RCC 7860 (cell line): ENCODE measurements around the gene TACO1.

Source experiments
- DNase-seq: peaks from one replicate; pipeline ENCODE4 v3.0.0-alpha.2; 2015; ENCODE audit warnings: low spot score
- FAIRE-seq: peaks from 2 replicates; lab custom pipeline; 2012; peaks lifted over from hg19 to GRCh38; lab: Jason Lieb, UNC

TACO1 gene

DNA sequence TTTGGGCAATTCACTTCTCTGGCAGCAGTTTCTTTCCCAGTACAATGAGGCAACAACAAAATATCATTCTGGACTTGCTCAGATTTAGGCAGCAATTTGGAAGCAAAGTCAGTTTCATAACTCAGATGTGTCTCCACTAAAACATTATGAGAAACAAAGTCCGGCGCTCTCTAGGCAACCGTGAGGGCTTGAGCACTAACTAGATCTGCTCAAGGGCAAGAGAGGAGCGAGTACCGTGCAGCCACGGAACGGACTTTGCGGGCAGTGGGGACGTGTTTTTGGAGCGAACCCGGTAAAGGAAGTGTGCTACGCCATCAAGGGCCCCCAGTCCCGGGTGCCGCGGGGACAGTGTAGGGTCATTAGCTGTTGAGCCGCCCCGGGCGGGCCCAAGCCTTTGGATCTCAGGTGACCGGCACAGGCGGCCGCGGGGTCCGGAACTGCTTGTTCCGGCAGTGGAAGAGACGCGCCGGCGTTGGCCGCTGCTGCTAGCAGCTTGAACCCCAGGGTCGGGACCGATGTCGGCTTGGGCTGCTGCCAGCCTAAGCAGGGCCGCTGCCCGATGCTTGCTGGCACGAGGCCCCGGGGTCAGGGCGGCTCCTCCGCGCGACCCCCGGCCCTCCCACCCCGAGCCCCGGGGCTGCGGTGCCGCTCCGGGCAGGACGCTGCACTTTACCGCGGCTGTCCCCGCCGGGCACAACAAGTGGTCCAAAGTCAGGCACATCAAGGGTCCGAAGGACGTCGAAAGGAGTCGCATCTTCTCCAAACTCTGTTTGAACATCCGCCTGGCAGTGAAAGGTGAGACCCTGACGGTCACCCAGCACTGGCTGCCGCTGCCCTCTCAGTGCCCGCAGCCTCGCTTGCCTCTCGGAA, at the start of gene TACO1:
TACO1 (plus strand) TSS at position 327 of the 870 bp plus-strand sequence; CDS start at position 516, 189 bp downstream.
- DNase-seq = peak; percentile 73
- no peak for FAIRE-seq

DNA sequence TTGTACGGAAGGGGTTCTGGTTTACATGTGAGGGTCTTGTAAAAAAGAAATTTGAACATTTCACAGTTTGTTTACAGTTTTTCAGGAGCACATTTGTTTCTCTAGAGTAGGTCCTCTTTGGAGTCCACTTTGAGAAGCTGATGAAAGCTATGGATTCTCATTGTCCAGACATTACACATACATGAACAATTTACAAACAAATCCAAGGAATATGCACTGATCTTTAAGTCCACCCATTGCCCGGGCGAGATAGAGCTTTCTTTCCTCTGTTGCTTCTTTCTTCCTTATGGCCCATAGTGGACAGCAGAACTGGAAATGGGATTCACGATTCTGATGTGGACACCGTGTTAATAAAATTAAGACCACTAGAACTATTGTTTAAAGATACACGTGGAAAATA, 48.5 kb upstream of the TACO1 start:
- DNase-seq (no peak), FAIRE-seq (no peak)

DNA sequence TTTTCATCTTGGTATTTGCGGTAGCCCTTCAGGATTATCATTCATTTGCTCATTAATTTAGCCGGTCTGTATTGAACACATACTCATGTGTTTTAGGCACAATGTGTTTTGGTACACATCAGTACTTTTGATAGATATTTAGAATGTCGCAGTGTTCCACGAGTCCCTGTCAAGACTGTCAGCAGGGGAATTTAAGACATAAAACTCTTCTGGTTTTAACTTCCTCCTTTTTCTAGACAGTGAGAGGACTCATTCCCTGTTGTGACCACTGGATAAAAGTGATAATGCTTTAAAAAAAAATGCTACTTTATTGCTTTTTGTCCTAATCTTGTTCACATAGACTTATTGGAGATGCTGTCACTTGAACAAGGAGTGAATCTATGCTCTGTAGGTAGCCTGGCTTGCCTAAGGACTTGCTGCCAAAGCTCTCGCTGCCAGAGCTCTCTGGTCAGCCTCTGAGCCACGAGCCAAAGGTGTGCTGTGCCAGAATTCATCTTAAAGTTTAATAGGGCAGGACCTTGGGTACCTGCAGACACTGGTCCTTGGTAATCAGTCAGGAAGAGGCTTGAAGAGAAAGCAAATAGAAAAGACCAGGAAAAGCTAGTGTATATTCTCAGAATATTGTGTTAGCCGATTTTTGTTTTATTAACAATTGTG, 45.1 kb upstream of the TACO1 start:
- DNase-seq (no peak), FAIRE-seq (no peak)

DNA sequence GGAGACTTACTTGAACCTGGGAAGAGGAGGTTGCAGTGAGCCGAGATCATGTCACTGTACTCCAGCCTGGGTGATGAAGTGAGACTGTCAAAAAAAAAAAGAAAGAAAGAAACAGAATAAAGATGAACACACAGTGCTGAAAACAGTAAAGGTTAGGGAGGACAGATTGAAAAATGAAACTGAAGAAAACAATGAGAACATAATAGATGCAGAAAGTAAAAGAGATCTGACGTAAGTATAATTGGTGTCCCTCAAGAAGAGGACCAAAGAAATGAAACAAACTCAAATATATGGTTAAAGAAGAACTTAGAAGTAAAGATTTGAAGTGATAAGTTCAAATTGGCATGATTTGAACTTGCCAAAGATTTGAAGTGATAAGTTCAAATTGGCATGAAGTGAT, 43.3 kb upstream of the TACO1 start:
- DNase-seq = no peak
- no peak for FAIRE-seq

DNA sequence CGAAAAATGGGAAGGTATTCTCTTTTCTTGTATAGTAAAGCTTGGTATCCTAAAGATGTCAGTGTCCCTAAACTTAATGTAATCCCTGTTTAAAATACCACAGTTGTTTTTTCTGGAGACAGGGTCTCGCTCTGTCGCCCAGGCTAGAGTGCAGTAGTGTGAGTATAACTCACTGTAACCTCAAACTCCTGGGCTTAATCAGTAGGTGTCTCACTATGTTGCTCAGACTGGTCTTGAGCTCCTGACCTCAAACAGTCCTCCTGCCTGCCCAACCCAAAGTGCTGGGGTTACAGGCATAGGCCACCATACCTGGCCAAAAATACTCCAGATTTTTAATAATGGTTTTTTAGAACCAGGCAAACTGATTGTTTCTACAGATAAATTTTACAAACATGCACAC, 42.3 kb upstream of the TACO1 start:
- DNase-seq (peak; percentile 21), FAIRE-seq (peak; percentile 65)

DNA sequence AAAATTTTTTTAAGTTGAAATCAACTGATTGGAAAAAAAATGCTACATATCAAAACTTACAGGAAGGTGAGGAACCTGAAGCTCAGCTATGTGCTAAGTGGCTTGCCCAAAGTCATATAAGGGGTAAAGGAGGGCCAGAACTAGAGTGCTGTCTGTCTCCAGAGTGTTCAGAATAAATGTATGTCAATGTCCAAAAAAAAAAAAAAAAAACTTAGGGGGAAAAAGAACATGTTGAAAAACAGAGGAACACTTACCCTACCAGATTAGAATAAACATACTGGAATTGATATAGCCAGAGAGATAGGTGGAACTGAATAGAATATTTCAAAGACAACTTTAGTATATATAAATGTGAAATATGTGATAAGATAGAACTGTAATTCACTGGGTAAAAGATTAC, 38.9 kb upstream of the TACO1 start:
- DNase-seq (no peak), FAIRE-seq (no peak)

DNA sequence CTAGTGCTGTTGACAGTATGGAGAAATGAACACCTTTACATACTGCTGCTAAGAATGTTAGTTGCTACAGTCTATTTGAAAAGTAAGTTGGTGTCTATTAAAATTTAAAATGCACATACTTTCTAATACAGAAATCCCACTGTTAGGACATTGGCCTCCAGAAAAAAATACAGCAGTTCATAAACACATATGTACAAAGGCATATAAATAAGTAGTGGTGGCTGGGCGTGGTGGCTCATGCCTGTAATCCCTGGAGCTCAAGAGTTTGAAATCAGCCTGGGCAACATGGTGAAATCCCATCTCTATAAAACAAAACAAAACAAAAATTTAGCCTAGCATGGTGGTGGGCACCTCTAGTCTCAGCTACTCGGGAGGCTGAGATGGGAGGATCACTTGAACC, 37.4 kb upstream of the TACO1 start:
- DNase-seq (no peak), FAIRE-seq (no peak)

DNA sequence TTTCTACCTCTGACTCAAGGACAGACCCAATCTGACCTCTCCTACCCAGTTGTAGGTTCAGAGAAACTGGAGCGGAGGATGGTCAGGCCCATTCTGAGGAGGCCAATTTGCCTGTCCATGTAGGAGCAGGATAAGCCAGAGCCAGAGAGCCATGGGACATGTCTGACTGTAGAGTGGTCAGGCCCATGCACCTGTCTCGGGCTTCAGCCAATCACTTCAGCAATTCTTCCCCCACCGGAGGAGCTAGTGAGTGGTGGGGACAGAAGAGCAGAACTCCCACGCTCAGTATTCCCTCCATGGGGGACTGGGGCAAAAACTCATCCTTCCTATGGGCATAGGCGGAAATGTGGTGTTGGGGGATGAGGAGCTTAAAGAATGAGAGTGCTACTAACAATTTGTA, 36.1 kb upstream of the TACO1 start:
- no peak for FAIRE-seq
- no peak for DNase-seq

DNA sequence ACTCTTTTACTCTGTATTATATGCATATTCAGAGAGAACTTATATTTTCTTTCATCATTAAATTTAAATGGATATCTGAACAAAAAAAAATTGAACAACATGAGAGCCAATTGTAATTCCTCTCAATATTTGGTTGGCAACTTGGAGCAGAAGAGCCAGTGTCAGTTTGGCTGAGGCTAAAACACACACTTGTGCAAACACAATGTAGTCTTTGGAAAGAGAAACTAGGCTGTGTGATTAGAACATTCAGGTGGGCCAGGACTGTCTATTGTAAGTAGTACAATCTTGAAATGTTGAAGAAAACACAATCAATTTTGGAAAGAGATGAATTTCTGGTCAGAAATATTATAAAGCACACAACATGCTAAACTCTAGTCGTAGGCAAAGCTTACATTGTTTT, 33.5 kb upstream of the TACO1 start:
- no peak for FAIRE-seq
- DNase-seq = no peak

DNA sequence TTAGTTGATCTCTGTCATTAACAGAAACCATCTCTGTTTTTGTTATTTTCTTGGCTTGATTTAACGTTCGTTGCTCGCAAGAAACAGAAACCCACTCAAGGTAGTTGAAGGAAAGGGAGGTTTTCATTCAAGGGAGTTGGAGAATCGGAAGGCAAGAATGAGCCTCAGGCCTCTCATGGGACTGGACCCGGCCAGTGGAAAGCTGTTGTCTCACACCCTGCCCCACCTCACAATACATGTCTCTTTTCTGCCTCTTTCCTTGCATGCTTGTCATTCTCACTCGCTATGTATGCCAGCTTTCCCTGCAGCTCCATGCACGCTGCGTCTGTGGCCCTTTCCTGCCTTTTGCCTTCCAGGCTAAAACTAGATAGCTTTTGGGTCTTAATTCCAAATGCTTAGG, 32.1 kb upstream of the TACO1 start:
- DNase-seq (no peak), FAIRE-seq (no peak)

DNA sequence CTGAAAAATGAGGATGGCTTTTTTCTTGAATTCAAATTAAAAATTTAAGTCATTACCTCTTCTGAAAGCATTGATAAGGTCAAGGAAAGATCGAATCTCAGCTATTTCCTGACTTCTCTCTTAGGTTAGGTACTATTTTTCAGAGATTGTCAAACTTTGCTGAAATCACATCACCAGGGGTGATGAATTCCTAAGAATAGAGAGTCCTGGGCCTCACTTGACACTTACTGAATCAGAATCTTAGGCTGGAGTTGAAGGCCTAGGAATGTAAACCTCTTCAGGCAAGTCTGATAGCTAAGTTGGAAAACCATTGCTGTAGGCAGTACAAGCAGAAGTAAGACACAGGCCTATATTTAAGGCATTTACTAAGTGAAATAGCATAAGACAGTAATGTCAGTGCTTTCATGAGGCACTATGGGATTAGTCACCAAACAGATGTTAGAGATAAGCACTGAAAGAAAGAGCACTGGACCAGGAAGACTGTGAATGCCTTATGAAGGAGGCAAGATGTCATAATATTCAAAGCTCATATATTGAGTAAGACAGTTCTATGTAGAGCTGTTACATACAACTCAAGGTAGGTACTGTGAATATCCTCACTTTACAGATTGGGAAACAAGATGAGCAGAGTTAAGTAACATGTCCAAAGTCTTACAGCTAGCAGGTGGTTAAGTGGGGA, 28.9 kb upstream of the TACO1 start:
- FAIRE-seq = peak; percentile 76
- DNase-seq = peak; percentile 60

DNA sequence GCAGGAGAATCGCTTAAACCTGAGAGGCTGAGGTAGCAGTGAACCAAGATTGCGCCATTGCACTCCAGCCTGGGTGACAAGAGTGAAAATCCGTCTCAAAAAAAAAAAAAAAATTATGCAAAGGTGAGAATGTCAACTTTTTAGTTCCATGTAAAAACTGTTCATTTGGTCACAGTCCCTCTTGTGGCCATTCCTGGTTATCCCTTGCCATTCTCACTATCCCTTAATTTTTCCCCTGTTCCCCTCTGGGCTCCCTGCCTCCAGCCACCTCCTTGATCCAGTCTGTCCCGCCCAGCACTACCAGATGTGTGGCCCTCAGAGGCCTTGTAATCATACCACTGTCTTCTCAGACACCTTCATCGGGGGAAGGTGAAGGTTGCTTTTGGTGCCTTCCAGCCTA, 27.1 kb upstream of the TACO1 start:
- no peak for FAIRE-seq
- no peak for DNase-seq

DNA sequence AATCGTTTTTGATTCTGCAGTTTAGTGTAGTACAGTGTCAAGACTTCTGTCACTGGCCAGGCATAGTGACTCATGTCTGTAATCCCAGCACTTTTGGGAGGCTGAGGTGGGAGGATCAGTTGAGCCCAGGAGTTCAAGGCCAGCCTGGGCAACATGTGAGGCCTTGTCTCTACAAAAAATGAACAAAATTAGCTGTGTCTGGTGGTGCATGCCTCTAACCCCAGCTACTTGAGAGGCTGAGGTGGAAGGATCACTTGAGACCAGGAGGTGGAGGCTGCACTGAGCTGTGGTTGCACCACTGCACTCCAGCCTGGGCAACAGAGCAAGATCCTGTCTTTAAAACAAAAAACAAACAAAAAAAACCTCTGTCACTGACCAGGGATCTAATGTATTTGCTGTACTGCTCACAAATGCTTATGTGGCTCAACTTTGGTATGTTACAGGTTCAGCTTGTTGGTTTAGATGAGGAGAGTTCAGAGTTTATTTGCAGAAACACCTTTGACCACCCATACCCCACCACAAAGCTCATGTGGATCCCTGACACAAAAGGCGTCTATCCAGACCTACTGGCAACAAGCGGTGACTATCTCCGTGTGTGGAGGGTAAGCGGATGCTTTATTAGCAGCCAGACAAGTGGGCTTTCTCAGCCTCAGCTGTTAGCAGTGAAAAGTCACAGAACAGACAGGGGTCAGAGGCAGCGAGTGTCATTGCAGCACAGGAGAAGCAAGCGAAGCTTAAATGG, 22.5 kb upstream of the TACO1 start:
- DNase-seq (no peak), FAIRE-seq (no peak)

DNA sequence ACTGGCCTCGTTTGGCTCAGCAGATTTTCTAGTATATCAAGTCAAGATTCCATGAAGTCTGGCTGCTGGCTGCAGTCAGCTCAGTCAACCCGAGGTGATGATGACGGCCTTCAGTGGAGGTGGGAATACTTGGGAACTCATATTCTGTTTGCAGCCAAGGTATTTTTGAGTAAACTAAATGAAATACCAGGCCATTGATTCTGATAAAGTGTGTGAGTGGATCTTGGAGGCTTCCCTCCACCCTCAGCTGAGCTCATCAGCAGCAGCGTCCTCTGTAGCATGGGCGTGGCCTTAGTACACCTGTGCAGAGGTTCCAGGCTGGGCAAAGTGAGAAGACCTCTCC, 22.0 kb upstream of the TACO1 start:
- FAIRE-seq = no peak
- no peak for DNase-seq

DNA sequence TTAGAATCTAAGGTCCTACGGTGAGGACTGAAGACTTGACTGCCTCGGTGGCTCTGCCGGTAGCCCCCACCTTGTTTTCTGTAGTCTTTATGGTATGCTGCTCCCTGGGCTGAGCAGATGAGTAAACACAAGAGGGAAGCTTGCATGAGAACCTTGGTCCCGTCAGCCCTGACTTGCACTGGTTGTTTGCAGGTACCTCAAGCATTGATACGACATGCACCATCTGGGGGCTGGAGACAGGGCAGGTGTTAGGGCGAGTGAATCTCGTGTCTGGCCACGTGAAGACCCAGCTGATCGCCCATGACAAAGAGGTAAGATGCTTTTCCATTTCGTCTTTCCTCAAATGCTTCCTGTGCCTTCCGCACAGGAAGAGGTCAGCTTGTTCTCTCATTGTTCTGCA, 21.1 kb upstream of the TACO1 start:
- no peak for FAIRE-seq
- DNase-seq = no peak

DNA sequence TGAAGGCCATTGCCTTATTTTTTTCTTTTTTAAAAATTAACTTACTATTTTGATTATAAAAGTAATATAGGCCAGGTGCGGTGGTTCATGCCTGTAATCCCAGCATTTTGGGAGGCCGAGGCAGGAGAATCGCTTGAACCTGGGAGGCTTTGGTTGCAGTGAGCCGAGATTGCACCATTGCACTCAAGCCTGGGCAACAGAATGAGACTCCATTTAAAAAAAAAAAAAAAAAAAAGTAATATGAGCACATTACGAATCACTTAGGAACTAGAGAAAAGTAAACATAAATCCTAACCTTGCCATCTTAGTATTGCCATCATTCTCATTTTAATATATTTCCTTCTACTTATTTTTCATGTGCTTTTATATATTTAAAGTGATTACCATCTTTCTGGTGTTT, 12.9 kb upstream of the TACO1 start:
- DNase-seq (no peak), FAIRE-seq (no peak)

DNA sequence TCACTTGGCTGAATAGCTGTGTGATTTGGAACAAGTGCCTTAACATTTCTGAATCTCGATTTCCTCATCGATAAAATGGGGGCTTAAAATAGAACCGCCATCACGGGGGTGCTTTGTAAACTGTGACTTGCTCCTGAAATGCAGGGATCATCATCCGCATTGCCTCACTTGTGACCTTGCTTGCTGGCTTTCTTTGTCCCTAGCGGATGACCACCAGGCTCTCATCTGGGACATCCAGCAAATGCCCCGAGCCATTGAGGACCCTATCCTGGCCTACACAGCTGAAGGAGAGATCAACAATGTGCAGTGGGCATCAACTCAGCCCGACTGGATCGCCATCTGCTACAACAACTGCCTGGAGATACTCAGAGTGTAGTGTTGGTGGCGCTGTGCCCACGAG, 11.9 kb upstream of the TACO1 start:
- FAIRE-seq = no peak
- no peak for DNase-seq

DNA sequence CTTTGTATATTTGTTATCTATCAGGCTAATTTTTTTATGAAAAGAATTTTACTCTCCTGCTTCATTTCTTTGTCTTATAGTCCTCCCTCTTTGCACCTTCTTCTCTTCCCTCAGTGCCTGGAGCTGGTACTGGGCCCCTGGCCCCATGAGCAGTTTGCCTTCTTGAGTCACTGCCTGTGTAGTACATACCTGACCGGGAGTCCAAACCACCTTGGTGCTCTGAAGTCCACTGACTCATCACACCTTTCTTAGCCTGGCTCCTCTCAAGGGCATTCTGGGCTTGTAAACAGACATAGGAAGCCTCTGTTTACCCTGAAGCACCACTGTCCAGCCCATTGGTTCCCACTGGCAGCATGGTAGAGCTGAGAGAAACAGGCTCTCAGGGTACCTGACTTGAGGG, 11.0 kb upstream of the TACO1 start:
- FAIRE-seq (no peak), DNase-seq (no peak)

DNA sequence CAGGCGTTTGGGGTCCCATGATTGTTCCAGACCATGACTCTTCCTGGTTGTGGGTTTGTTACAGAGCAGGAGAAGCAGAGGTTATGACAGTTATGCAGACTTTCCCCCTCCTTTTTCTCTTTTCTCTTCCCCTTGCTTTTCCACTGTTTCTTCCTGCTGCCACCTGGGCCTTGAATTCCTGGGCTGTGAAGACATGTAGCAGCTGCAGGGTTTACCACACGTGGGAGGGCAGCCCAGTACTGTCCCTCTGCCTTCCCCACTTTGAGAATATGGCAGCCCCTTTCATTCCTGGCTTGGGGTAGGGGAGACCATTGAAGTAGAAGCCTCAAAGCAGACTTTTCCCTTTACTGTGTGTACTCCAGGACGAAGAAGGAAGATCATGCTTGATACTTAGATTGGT, 7.9 kb upstream of the TACO1 start:
- FAIRE-seq (no peak), DNase-seq (no peak)

DNA sequence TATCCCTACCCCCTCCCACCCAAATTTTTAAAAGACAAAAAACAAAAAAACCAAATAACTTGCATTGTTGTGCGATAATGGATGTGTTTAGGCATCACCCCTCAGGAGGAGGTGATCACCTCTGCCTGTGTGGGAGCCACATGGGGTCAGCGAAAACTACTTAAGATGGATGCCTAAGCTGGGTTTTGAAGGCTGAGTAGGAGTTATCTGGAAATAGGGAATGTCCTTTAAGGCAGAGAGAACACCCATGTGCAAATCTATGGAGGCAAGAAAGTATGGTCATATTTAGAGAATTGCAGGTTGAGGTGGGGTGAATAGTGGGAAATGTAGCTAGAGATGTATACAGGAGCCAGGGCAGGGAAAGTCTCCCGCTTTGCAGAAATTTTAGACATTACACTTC, 5.6 kb upstream of the TACO1 start:
- no peak for DNase-seq
- no peak for FAIRE-seq

DNA sequence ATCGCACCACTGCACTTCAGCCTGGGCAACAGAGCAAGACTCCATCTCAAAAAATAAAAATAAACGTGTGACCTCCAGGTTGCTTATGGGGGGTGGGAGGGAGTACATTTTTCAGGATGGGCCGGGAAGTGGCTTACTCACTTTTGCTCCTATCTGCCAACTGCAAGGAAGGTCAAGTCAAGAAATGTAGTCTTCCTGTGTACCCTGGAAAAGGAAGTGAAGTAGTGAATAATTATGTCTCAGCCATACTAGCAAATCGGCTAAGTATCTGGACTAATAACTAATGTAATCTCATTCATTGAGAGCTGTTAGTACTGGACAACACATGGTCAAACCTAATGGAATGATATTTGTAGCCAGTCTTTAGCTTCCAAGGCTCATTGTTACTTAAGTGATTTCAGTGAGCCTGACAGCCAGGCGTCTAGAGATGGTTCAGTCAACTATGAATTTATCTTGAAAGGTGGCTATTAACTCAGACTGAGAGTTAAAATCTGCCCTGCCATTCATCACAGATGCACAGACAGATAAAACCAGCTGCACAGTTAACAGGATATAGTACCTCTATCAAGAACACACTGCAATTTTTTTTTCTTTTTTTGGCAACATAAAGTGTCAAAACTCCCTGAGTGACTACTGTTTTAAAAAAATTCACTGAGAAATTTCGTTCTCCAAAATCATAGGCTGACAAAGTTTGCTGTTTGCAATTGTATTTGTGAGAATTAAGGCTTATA, 3.7 kb upstream of the TACO1 start:
- DNase-seq = no peak
- no peak for FAIRE-seq
